ENCODE data around the gene IL1R2. TPM values are rescaled to one million over a fixed set of nuclear protein-coding genes. Genes with fewer than 3 reads are reported as not detected.
A peak's percentile ranks its signal among the peaks of the same experiment; 100 is the strongest.

Gene IL1R2
- total and polyA plus RNA-seq, 2 of the 13 experiments (the other 11 are each of a cell fraction or from before 2014, with no cell fraction given), result 3.6 to 7.3 TPM

GRCh38 chr2:102057502-102058292 lies 65.9 kb downstream of the IL1R2 start (continued):
- peak; percentile 83; the same call in 1 of the 2 replicates for TF ChIP-seq SNAPC4 (CRISPR knock-in tag; IDR thresholded peaks at IDR 0.05)
- no peak for TF ChIP-seq PHB2 (IDR thresholded peaks at IDR 0.05; ENCODE audit: partially characterized antibody)
- no peak for TF ChIP-seq ONECUT2 (CRISPR knock-in tag; IDR thresholded peaks at IDR 0.05)
- TF ChIP-seq BCL6 (CRISPR knock-in tag; IDR thresholded peaks at IDR 0.05), result peak; percentile 98
- TF ChIP-seq SCMH1 (CRISPR knock-in tag; IDR thresholded peaks at IDR 0.05; ENCODE audit: borderline replicate concordance), result no peak
- peak; percentile 77; the same call in 1 of the 2 replicates for TF ChIP-seq ZFP37 (CRISPR knock-in tag; IDR thresholded peaks at IDR 0.05; ENCODE audit: borderline replicate concordance)
- no peak for TF ChIP-seq ZNF383 (CRISPR knock-in tag; IDR thresholded peaks at IDR 0.05; ENCODE audit: borderline replicate concordance)
- peak; percentile 87; the same call in 1 of the 2 replicates for TF ChIP-seq ZNF567 (CRISPR knock-in tag; IDR thresholded peaks at IDR 0.05; ENCODE audit: borderline replicate concordance)
- no peak for TF ChIP-seq JARID2 (CRISPR knock-in tag; IDR thresholded peaks at IDR 0.05; ENCODE audit: insufficient replicate concordance)
- no peak for TF ChIP-seq ZFP82 (CRISPR knock-in tag; IDR thresholded peaks at IDR 0.05; ENCODE audit: borderline replicate concordance)
- peak; percentile 88 for TF ChIP-seq KDM1A (CRISPR knock-in tag; IDR thresholded peaks at IDR 0.05)
- TF ChIP-seq ZNF235 (CRISPR knock-in tag; IDR thresholded peaks at IDR 0.05; ENCODE audit: borderline replicate concordance), result peak; percentile 43; the same call in 1 of the 2 replicates
- TF ChIP-seq HMG20A (CRISPR knock-in tag; IDR thresholded peaks at IDR 0.05; ENCODE audit: borderline replicate concordance), result peak; percentile 99
- peak; percentile 80 for TF ChIP-seq ZNF18 (CRISPR knock-in tag; IDR thresholded peaks at IDR 0.05; ENCODE audit: insufficient replicate concordance)
- peak; percentile 74 for TF ChIP-seq ZFX (CRISPR knock-in tag; IDR thresholded peaks at IDR 0.05; ENCODE audit: low read depth)
- peak; percentile 96 for TF ChIP-seq ZNF331 (CRISPR knock-in tag; IDR thresholded peaks at IDR 0.05)
- TF ChIP-seq MED8 (CRISPR knock-in tag; IDR thresholded peaks at IDR 0.05; ENCODE audit: insufficient replicate concordance), result peak; percentile 98
- peak; percentile 66; the same call in 1 of the 2 replicates for TF ChIP-seq ATF7-NPFF (CRISPR knock-in tag; IDR thresholded peaks at IDR 0.05; ENCODE audit: low read depth)
- 0 out of 2 replicates have a peak, but pooled peaks have one; percentile 20 for TF ChIP-seq MTF2 (CRISPR knock-in tag; IDR thresholded peaks at IDR 0.05; ENCODE audit: borderline replicate concordance)
- peak; percentile 80; the same call in 1 of the 2 replicates for TF ChIP-seq ZNF337 (CRISPR knock-in tag; IDR thresholded peaks at IDR 0.05; ENCODE audit: borderline replicate concordance, low read depth)
- no peak for TF ChIP-seq ZNF446 (CRISPR knock-in tag; IDR thresholded peaks at IDR 0.05)
- peak; percentile 64 for TF ChIP-seq BORCS8-MEF2B (CRISPR knock-in tag; IDR thresholded peaks at IDR 0.05)
- peak; percentile 99 for TF ChIP-seq ISL2 (CRISPR knock-in tag; IDR thresholded peaks at IDR 0.05)
